ENCODE results near the gene KLHL7.

The KLHL7 gene

DNA sequence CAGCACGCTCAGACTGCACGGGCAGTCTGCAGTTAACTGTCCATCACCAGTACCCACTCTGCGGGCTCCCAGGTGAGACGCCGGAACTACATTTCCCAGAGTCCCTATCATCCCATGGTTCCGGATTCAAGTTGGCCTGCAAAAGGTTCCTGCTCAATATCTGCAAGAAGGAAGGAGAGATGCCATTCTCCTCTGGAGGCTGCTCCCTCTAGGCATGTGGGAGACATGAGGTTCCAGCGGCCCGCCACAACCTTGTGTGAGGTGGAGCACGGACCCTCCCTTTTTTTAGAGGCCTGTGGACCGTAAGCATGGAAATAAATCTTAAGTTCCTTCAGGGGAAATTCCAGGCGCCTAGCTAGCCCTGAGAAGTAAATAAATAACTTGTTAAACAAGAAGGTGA is 106.0 kb downstream of the KLHL7 start:
- no peaks in the 10 kb centered on the region for H3K36me3 ChIP-seq (ENCODE audit: control insufficient read depth, insufficient read depth, low read length)
- no peaks in the 10 kb centered on the region for H3K27me3 ChIP-seq (replicated peaks; ENCODE audit: control insufficient read depth, insufficient read depth, low read length)
- H3K4me3 ChIP-seq (replicated peaks; ENCODE audit: low read depth, low read length) = no peak overlapping the region
- TF ChIP-seq, protein P1, sequence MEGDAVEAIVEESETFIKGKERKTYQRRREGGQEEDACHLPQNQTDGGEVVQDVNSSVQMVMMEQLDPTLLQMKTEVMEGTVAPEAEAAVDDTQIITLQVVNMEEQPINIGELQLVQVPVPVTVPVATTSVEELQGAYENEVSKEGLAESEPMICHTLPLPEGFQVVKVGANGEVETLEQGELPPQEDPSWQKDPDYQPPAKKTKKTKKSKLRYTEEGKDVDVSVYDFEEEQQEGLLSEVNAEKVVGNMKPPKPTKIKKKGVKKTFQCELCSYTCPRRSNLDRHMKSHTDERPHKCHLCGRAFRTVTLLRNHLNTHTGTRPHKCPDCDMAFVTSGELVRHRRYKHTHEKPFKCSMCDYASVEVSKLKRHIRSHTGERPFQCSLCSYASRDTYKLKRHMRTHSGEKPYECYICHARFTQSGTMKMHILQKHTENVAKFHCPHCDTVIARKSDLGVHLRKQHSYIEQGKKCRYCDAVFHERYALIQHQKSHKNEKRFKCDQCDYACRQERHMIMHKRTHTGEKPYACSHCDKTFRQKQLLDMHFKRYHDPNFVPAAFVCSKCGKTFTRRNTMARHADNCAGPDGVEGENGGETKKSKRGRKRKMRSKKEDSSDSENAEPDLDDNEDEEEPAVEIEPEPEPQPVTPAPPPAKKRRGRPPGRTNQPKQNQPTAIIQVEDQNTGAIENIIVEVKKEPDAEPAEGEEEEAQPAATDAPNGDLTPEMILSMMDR (IDR thresholded peaks at IDR 0.05; ENCODE audit: insufficient read depth, low read length, poor library complexity, severe bottlenecking) = no peak
- no peak for DNase-seq (ENCODE audit: extremely low read depth, insufficient read length)

DNA sequence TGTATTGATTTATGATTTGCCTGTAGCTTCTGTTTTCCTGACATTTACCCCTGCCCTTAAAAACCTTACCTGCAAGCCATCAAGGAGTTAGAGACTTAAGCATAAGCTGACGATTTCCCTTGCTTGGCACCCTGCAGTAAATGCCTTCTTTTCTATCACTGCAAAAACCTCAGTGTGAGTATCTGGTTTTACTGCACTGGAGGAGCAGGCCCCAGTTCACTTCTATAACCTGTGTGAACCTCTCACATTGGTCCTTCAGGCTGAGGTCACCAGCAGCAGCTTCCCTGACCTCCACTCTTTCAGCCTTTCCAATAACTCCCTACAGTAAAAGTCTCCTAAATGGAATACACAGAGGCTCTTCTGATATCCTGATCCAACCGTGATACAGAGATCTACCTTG is 106.8 kb downstream of the KLHL7 start:
- Histone ChIP-seq H3K27me3 (replicated peaks; ENCODE audit: control insufficient read depth, insufficient read depth, low read length) (no peaks in the 10 kb centered on the region), H3K4me3 (replicated peaks; ENCODE audit: low read depth, low read length) (no peak overlapping the region), H3K36me3 (ENCODE audit: control insufficient read depth, insufficient read depth, low read length) (no peaks in the 10 kb centered on the region)
- TF ChIP-seq, protein P1 (IDR thresholded peaks at IDR 0.05; ENCODE audit: insufficient read depth, low read length, poor library complexity, severe bottlenecking) = no peak
- DNase-seq (ENCODE audit: extremely low read depth, insufficient read length) = no peak

DNA sequence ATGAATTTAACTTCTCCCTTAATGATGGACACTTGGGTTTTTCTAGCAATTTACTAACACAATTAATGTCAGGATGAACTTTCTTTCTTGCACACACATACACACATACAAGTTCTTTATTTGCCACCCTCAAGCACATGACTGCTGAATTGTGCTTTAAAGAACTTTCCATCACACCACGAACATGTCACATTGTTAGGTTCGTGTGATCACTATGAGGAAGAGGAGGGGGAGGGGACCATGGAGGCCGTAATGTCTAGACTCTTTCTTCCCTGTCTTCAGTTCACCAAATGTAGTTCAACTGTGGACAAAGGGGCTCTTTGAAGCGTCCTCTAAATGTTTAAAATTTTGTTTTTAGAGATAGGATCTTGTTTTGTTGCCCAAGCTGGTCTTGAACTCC is 107.3 kb downstream of the KLHL7 start:
- no peak for DNase-seq (ENCODE audit: extremely low read depth, insufficient read length)
- TF ChIP-seq, protein P1 (IDR thresholded peaks at IDR 0.05; ENCODE audit: insufficient read depth, low read length, poor library complexity, severe bottlenecking) = no peak
- Histone ChIP-seq H3K27me3 (replicated peaks; ENCODE audit: control insufficient read depth, insufficient read depth, low read length) (no peaks in the 10 kb centered on the region), H3K4me3 (replicated peaks; ENCODE audit: low read depth, low read length) (no peak overlapping the region), H3K36me3 (ENCODE audit: control insufficient read depth, insufficient read depth, low read length) (no peaks in the 10 kb centered on the region)

DNA sequence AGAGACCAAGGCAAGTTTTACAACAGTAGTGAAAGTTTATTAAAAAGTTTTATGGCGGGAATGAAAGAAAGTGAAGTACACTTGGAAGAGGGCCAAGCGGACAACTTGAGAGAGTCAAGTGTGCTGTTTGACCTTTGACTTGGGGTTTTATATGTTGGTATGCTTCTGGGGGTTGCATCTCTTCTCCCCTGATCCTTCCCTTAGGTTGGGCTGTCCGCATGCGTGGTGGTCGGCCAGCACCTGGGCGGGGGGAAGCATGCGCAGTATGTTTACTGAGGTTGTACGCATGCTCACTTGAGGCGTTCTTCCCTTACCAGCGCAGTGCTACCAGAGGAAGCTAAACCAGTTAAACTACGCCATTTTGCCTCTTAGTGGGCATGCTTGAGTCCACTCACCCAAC is 108.2 kb downstream of the KLHL7 start:
- TF ChIP-seq, protein P1 (IDR thresholded peaks at IDR 0.05; ENCODE audit: insufficient read depth, low read length, poor library complexity, severe bottlenecking) = no peak
- DNase-seq (ENCODE audit: extremely low read depth, insufficient read length) = no peak
- Histone ChIP-seq H3K4me3 (replicated peaks; ENCODE audit: low read depth, low read length) (no peak overlapping the region), H3K27me3 (replicated peaks; ENCODE audit: control insufficient read depth, insufficient read depth, low read length) (no peaks in the 10 kb centered on the region), H3K36me3 (ENCODE audit: control insufficient read depth, insufficient read depth, low read length) (no peaks in the 10 kb centered on the region)

DNA sequence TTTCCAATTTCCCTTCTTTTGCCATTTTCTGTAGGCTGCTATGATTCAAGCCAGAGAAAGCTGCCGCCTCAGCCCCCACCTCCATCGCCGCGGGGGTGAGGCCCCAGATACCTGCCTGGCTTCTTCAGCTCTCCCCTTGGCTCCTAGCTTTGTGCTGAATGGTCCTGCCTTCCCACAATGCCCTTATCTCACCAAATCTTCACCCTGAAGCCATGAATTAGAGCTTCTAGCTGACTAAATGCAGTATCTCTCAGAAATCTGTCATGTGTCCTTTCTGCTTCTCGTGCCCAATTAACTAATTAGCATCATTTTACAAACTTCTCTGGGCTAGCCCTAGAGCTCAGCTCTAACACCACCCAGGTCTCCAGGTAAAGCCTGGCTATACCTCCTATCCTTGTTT is 108.8 kb downstream of the KLHL7 start:
- H3K27me3 ChIP-seq (replicated peaks; ENCODE audit: control insufficient read depth, insufficient read depth, low read length) = no peaks in the 10 kb centered on the region
- no peaks in the 10 kb centered on the region for H3K36me3 ChIP-seq (ENCODE audit: control insufficient read depth, insufficient read depth, low read length)
- no peak for DNase-seq (ENCODE audit: extremely low read depth, insufficient read length)
- H3K4me3 ChIP-seq (replicated peaks; ENCODE audit: low read depth, low read length) = no peak overlapping the region
- TF ChIP-seq, protein P1 (IDR thresholded peaks at IDR 0.05; ENCODE audit: insufficient read depth, low read length, poor library complexity, severe bottlenecking) = no peak

DNA sequence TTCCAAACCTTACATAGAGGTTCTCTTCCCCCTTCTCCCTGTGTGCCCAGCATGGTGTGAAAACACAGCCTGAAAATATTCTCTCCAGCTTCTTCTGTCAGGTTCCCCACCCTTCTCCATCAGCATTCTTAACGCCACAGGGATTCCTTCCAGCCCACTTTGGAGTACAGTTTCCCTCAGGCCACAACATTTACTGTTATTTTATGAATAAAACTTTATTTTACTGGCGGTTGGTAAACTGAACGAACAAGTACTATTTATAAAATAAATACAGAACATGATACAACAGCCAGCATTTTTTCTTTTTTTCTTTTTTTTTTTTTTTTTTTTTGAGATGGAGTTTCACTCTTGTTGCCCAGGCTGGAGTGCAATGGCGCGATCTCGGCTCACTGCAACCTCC is 109.4 kb downstream of the KLHL7 start:
- H3K4me3 ChIP-seq (replicated peaks; ENCODE audit: low read depth, low read length) = no peak overlapping the region
- no peaks in the 10 kb centered on the region for H3K27me3 ChIP-seq (replicated peaks; ENCODE audit: control insufficient read depth, insufficient read depth, low read length)
- TF ChIP-seq, protein P1 (IDR thresholded peaks at IDR 0.05; ENCODE audit: insufficient read depth, low read length, poor library complexity, severe bottlenecking) = no peak

More for the DNA sequence above, 109.4 kb downstream of the KLHL7 start:
- no peaks in the 10 kb centered on the region for H3K36me3 ChIP-seq (ENCODE audit: control insufficient read depth, insufficient read depth, low read length)
- no peak for DNase-seq (ENCODE audit: extremely low read depth, insufficient read length)
